Astrocyte (in vitro differentiated cells and primary cell): ENCODE data around the gene DELE1. TPM values are rescaled to one million over a fixed set of nuclear protein-coding genes. Genes with fewer than 3 reads are reported as not detected.

Source experiments
- DNase-seq: peaks from one replicate; pipeline ENCODE4 v3.0.0-alpha.2; 2010; ENCODE audit warnings: low read depth
- FAIRE-seq: peaks from 2 replicates; lab custom pipeline; 2011; peaks lifted over from hg19 to GRCh38; lab: Jason Lieb, UNC
- H2AFZ ChIP-seq: 2 replicates; pipeline ENCODE4 v1.6.0; 2012; ENCODE audit warnings: low read depth, low read length, inconsistent platforms
- H3K27ac ChIP-seq: 2 replicates; pipeline ENCODE4 v1.5.1; 2011; ENCODE audit warnings: low read depth, low read length, inconsistent platforms
- H3K27me3 ChIP-seq: 2 replicates; pipeline ENCODE4 v1.6.0; 2011; ENCODE audit warnings: low read length, inconsistent platforms; ENCODE audit not compliant: insufficient read depth
- H3K36me3 ChIP-seq: 2 replicates; pipeline ENCODE4 v1.5.1; 2011; ENCODE audit warnings: low read length, inconsistent platforms; ENCODE audit not compliant: insufficient read depth
- H3K4me1 ChIP-seq: 2 replicates; pipeline ENCODE4 v1.5.1; 2011; ENCODE audit warnings: low read length, inconsistent platforms; ENCODE audit not compliant: insufficient read depth
- H3K4me2 ChIP-seq: 2 replicates; pipeline ENCODE4 v1.6.0; 2012; ENCODE audit warnings: low read length, inconsistent platforms
- H3K4me3 ChIP-seq: 2 replicates; pipeline ENCODE4 v1.5.1; 2011; ENCODE audit warnings: low read depth, mild to moderate bottlenecking, low read length, inconsistent platforms; ENCODE audit not compliant: insufficient read depth
- H3K79me2 ChIP-seq: 2 replicates; pipeline ENCODE4 v1.6.0; 2012; ENCODE audit warnings: mild to moderate bottlenecking, low read length, inconsistent platforms; ENCODE audit not compliant: insufficient read depth
- H3K9ac ChIP-seq: 2 replicates; pipeline ENCODE4 v1.6.0; 2012; ENCODE audit warnings: mild to moderate bottlenecking, low read length, inconsistent platforms
- H3K9me3 ChIP-seq: 2 replicates; pipeline ENCODE4 v1.5.1; 2012; ENCODE audit warnings: low read depth, mild to moderate bottlenecking, low read length, inconsistent platforms; ENCODE audit not compliant: insufficient read depth
- H4K20me1 ChIP-seq: 2 replicates; pipeline ENCODE4 v1.6.0; 2012; ENCODE audit warnings: low read length, inconsistent platforms; ENCODE audit not compliant: insufficient read depth
- H3K27ac Mint-ChIP-seq: one replicate; pipeline ENCODE4 v1.8.0; 2021; ENCODE audit warnings: mild to moderate bottlenecking, mixed read lengths; ENCODE audit not compliant: unreplicated experiment
- H3K27me3 Mint-ChIP-seq: one replicate; pipeline ENCODE4 v1.8.0; 2021; ENCODE audit warnings: low read depth, mixed read lengths; ENCODE audit not compliant: unreplicated experiment
- H3K36me3 Mint-ChIP-seq: one replicate; pipeline ENCODE4 v1.8.0; 2021; ENCODE audit warnings: low read depth, mixed read lengths; ENCODE audit not compliant: unreplicated experiment
- H3K4me1 Mint-ChIP-seq: one replicate; pipeline ENCODE4 v1.8.0; 2021; ENCODE audit warnings: low read depth, mixed read lengths; ENCODE audit not compliant: unreplicated experiment
- H3K4me3 Mint-ChIP-seq: one replicate; pipeline ENCODE4 v1.8.0; 2021; ENCODE audit warnings: mild to moderate bottlenecking, moderate library complexity, mixed read lengths; ENCODE audit not compliant: unreplicated experiment
- H3K9me3 Mint-ChIP-seq: one replicate; pipeline ENCODE4 v1.8.0; 2021; ENCODE audit warnings: mild to moderate bottlenecking, mixed read lengths; ENCODE audit not compliant: unreplicated experiment
- CTCF ChIP-seq: IDR thresholded peaks from 2 replicates; pipeline ENCODE4 v1.5.1; 2011; ENCODE audit warnings: low read depth, mild to moderate bottlenecking, inconsistent platforms, low read length, moderate library complexity; ENCODE audit not compliant: insufficient read depth
- EZH2 ChIP-seq: IDR thresholded peaks from 2 replicates; pipeline ENCODE4 v1.6.1; 2012; ENCODE audit warnings: mild to moderate bottlenecking, low read length, inconsistent platforms; ENCODE audit not compliant: insufficient read depth
- total RNA-seq: library from RNA; stranded (reverse); gene quantifications from 2 replicates; pipeline ENCODE4 v1.2.1, GENCODE V29; 2021

DELE1 gene
- total RNA-seq, 1 donor from 2014 or later: 37.6 TPM

GRCh38 chr5:141934099-141934844 lies 10.6 kb downstream of the DELE1 start:
- Histone ChIP-seq H3K9me3 (no peaks in the 10 kb centered on the region), H2AFZ (no peak overlapping the region), H3K4me3 (no peak overlapping the region), H3K27ac (no peak overlapping the region), H3K79me2 (no peaks in the 10 kb centered on the region), H3K4me2 (no peak overlapping the region), H4K20me1 (peaks cover 15% of the 10 kb centered on the region), H3K36me3 (peaks cover 54% of the 10 kb centered on the region), H3K27me3 (no peaks in the 10 kb centered on the region), H3K4me1 (no peaks in the 10 kb centered on the region), H3K9ac (no peak overlapping the region)
- H3K27me3 Mint-ChIP-seq: no peaks in the 10 kb centered on the region
- H3K36me3 Mint-ChIP-seq: peaks cover 19% of the 10 kb centered on the region
- no peak for TF ChIP-seq CTCF
- TF ChIP-seq EZH2: no peak
- H3K9me3 Mint-ChIP-seq: no peaks in the 10 kb centered on the region
- H3K4me1 Mint-ChIP-seq: no peaks in the 10 kb centered on the region
- FAIRE-seq: no peak
- DNase-seq: peak; percentile 56
- no peak overlapping the region for H3K27ac Mint-ChIP-seq
- H3K4me3 Mint-ChIP-seq: no peak overlapping the region

- DNase-seq (no peak), FAIRE-seq (no peak)
- Mint-ChIP-seq H3K9me3 (peaks cover 2% of the 10 kb centered on the region), H3K36me3 (peaks cover 19% of the 10 kb centered on the region), H3K4me1 (no peaks in the 10 kb centered on the region), H3K27ac (no peak overlapping the region), H3K27me3 (no peaks in the 10 kb centered on the region), H3K4me3 (no peak overlapping the region)
- Histone ChIP-seq H4K20me1 (peaks cover 6% of the 10 kb centered on the region), H3K79me2 (no peaks in the 10 kb centered on the region), H3K4me2 (no peak overlapping the region), H3K27ac (no peak overlapping the region), H3K36me3 (peaks cover 49% of the 10 kb centered on the region), H3K9ac (no peak overlapping the region), H3K4me1 (no peaks in the 10 kb centered on the region), H3K9me3 (no peaks in the 10 kb centered on the region), H3K4me3 (no peak overlapping the region), H3K27me3 (no peaks in the 10 kb centered on the region), H2AFZ (no peak overlapping the region)
- TF ChIP-seq CTCF: no peak
- TF ChIP-seq EZH2: no peak
Observed at GRCh38 chr5:141935538-141935937, 11.9 kb downstream of the DELE1 start.

GRCh38 chr5:141940695-141941271 lies 17.1 kb downstream of the DELE1 start:
- Histone ChIP-seq H3K4me1 (peaks cover 6% of the 10 kb centered on the region), H3K27me3 (peaks cover 8% of the 10 kb centered on the region), H4K20me1 (peaks cover 2% of the 10 kb centered on the region), H3K4me2 (no peak overlapping the region), H3K9ac (no peak overlapping the region), H3K36me3 (peaks cover 16% of the 10 kb centered on the region), H3K4me3 (no peak overlapping the region), H3K9me3 (no peaks in the 10 kb centered on the region), H3K79me2 (no peaks in the 10 kb centered on the region), H2AFZ (no peak overlapping the region), H3K27ac (no peak overlapping the region)
- FAIRE-seq (no peak), DNase-seq (peak; percentile 64)
- TF ChIP-seq EZH2 (no peak), CTCF (no peak)
- Mint-ChIP-seq H3K27ac (no peak overlapping the region), H3K27me3 (no peaks in the 10 kb centered on the region), H3K9me3 (peaks cover 2% of the 10 kb centered on the region), H3K4me3 (no peak overlapping the region), H3K36me3 (peaks cover 16% of the 10 kb centered on the region), H3K4me1 (peaks cover 13% of the 10 kb centered on the region)
